ENCODE results near the gene EVX2. TPM values are rescaled to one million over a fixed set of nuclear protein-coding genes. Genes with fewer than 3 reads are reported as not detected.

Gene EVX2
- total and polyA plus RNA-seq, 2 of the 13 experiments (the other 11 are each of a cell fraction or from before 2014, with no cell fraction given): not detected

DNA sequence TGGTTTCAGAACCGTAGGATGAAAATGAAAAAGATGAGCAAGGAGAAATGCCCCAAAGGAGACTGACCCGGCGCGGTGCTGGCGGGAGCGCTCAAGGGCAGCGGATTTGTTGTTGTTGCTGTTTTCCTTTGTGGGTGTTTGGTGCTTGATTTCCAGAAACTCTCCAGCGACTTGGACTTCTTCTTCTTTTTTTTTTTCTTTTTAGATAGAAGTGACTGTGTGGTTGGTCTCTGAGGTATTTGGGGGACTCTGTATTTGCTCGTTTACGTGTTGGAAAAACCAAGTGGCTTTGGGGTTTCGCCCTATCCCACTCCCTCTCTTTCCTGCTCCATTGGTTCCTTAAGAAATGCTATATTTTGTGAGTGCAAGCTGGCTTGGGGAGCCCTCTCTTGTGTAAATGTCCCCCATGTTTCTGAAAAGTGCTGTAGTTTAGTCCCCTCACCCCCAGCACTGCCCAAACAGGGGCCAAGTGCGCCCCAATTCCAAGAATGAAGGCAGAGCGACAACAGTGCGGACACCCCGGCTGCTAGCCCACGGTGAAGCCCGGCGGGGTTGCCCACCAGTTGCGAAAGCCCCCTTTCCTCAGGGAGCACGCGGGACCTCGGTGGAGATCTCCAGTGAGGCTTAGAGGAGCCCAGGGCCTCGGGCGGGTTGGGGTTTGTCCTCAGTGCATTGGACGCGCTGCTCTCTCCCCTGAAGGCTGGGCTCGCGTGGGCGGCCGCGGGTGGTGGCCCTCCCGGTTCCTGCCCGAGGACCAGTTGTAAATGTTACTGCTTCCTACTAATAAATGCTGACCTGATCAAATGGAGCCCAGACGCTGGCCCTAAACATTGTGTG, 40.6 kb upstream of the EVX2 start:
- no peak overlapping the region for H3K4me3 ChIP-seq (replicated peaks in 1 of 3; ENCODE audit: insufficient read depth in 1 of 3, low read depth in 2 of 3, low read length in 3 of 3)
- no peak overlapping the region for H3K9ac ChIP-seq (ENCODE audit: insufficient read depth, low read depth, low read length)
- no peaks in the 10 kb centered on the region for H3K4me1 ChIP-seq (ENCODE audit: insufficient read depth, low read length)
- TF ChIP-seq ZNF382 (CRISPR knock-in tag; IDR thresholded peaks at IDR 0.05; ENCODE audit: borderline replicate concordance): no peak
- peak; percentile 42 to 45; a peak in 3 of 4 replicates for TF ChIP-seq MAFK (conservative IDR thresholded peaks at IDR 0.05 in 1 of 2, IDR thresholded peaks at IDR 0.05 in 1 of 2; ENCODE audit: low read length in 2 of 2)
- POLR2A ChIA-PET: no interaction called here
- H3K79me2 ChIP-seq (ENCODE audit: insufficient read depth, low read length): no peaks in the 10 kb centered on the region
- no peaks in the 10 kb centered on the region; the same call in 1 of the 2 replicates for H4K20me1 ChIP-seq (ENCODE audit: insufficient read depth, low read length)
- H3K27ac ChIP-seq (ENCODE audit: extremely low read length, insufficient read depth, low read length): no peak overlapping the region
- FAIRE-seq: no peak
- CTCF ChIA-PET (ENCODE audit: low intra/inter-chr PET ratio, low total read pairs): no interaction called here
- BruUV-seq (replicated peaks): no TSS peak
- 15% methylated on average over 25 of the region's 34 CpGs for WGBS (ENCODE audit: low lambda C conversion rate)
- in situ Hi-C loops (cut with HindIII; ENCODE audit: extremely low pct_ligation_motif_present, low pct_unique_long_range_greater_than_20kb) (no loop called here), intact Hi-C loops (cut with micrococcal nuclease; ENCODE audit: unreplicated experiment) (no loop called here)
- no peak overlapping the region for H2AFZ ChIP-seq (ENCODE audit: low read length)
- no peaks in the 10 kb centered on the region for H3K9me3 ChIP-seq (ENCODE audit: low read length)
- DNase-seq (ENCODE audit: low spot score): no peak
- no peak for ATAC-seq
- no peak overlapping the region for H3K4me2 ChIP-seq (ENCODE audit: low read depth, low read length)
- no peaks in the 10 kb centered on the region for H3K36me3 ChIP-seq (replicated peaks in 1 of 2; ENCODE audit: control insufficient read depth in 1 of 2, insufficient read depth in 2 of 2, low read length in 2 of 2)
- peaks cover 20 to 93% of the 10 kb centered on the region in 2 experiments for H3K27me3 ChIP-seq (ENCODE audit: control insufficient read depth in 1 of 2, insufficient read depth in 2 of 2, low read length in 2 of 2)

DNA sequence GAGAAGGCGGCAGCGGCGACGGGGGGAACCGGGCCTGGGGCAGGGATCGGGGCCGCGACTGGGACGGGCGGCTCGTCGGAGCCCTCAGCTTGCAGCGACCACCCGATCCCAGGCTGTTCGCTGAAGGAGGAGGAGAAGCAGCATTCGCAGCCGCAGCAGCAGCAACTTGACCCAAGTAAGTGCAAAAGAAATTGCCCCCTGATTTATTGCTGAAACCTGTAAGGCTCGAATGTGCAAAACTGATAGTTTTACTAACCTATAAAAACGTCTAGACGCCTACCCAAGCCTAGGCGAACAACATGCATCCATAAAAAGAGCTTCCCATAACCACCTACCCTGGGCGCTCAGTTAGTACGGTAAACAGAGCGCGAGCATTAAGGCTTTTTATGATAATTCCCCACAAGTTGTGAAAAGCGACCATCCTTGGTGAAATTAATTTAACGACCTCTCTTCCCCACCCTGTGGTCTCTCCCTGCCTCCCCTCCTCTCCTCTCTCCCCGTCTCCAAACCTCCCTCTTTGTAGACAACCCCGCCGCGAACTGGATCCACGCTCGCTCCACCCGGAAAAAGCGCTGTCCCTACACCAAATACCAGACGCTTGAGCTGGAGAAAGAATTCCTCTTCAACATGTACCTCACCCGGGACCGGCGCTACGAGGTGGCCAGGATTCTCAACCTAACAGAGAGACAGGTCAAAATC, 39.8 kb upstream of the EVX2 start:
- BruUV-seq (replicated peaks): no TSS peak
- Histone ChIP-seq H3K27me3 (ENCODE audit: control insufficient read depth in 1 of 2, insufficient read depth in 2 of 2, low read length in 2 of 2) (peaks cover 20 to 92% of the 10 kb centered on the region in 2 experiments), H3K9me3 (ENCODE audit: low read length) (no peaks in the 10 kb centered on the region), H3K79me2 (ENCODE audit: insufficient read depth, low read length) (no peaks in the 10 kb centered on the region), H3K4me3 (replicated peaks in 1 of 3; ENCODE audit: insufficient read depth in 1 of 3, low read depth in 2 of 3, low read length in 3 of 3) (no peak overlapping the region), H2AFZ (ENCODE audit: low read length) (no peak overlapping the region), H3K4me1 (ENCODE audit: insufficient read depth, low read length) (no peaks in the 10 kb centered on the region), H3K27ac (ENCODE audit: extremely low read length, insufficient read depth, low read length) (no peak overlapping the region), H3K9ac (ENCODE audit: insufficient read depth, low read depth, low read length) (no peak overlapping the region), H3K36me3 (replicated peaks in 1 of 2; ENCODE audit: control insufficient read depth in 1 of 2, insufficient read depth in 2 of 2, low read length in 2 of 2) (no peaks in the 10 kb centered on the region), H4K20me1 (ENCODE audit: insufficient read depth, low read length) (no peaks in the 10 kb centered on the region; the same call in 1 of the 2 replicates), H3K4me2 (ENCODE audit: low read depth, low read length) (no peak overlapping the region)
- POLR2A ChIA-PET: no interaction called here
- TF ChIP-seq EZH2 (conservative IDR thresholded peaks at IDR 0.05; ENCODE audit: low read depth, low read length) (peak; percentile 96), ZNF766 (CRISPR knock-in tag; IDR thresholded peaks at IDR 0.05; ENCODE audit: borderline replicate concordance) (no peak)
- 15% methylated on average over 38 of the region's 40 CpGs for WGBS (ENCODE audit: low lambda C conversion rate)
- CTCF ChIA-PET (ENCODE audit: low intra/inter-chr PET ratio, low total read pairs): no interaction called here
- ATAC-seq: no peak
- FAIRE-seq: no peak
- intact Hi-C loops (cut with micrococcal nuclease; ENCODE audit: unreplicated experiment) (no loop called here), in situ Hi-C loops (cut with HindIII; ENCODE audit: extremely low pct_ligation_motif_present, low pct_unique_long_range_greater_than_20kb) (no loop called here)
- no peak for DNase-seq (ENCODE audit: low spot score)

Measured in HepG2 (cell line).